T-helper 2 cell treated with Interferon-gamma antibody and Interleukin-4, amounts not matched to agents 100 ng/mL and 5 ng/mL, for 36 hours (primary cell): ENCODE measurements around the gene NATD1. TPM values are rescaled to one million over a fixed set of nuclear protein-coding genes. Genes with fewer than 3 reads are reported as not detected.

Source experiments
- intact Hi-C: fragments of 100-400 bp; cut with micrococcal nuclease; formaldehyde crosslinking; loops from one replicate; pipeline ENCODE4 v1.15.1; 2023
- total RNA-seq: library from RNA; stranded (reverse); gene quantifications from 2 replicates; pipeline ENCODE4 v1.2.3, GENCODE V29; 2022

NATD1 gene
- total RNA-seq, 1 donor from 2014 or later, result 1.0 TPM

DNA sequence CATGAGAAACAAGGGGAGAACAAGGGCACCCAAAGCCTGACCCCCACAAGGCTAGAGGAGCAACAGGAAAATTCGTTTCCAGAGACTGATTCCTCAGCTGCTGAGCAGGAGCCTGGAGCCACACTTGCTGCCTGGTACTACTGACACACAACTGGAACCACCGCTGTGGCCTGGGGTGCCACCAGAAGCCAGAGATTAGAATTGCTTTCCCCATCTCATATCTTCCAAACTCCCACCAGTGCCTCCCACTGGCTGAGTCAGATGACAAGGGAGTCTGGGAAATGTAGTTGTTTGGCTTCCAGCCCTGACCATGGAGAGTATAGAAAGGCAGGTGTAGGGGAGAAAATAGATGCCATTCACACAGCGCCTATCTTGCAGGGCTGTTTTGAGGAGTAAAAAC, 35.1 kb downstream of the NATD1 start:
- intact Hi-C loops, result no loop called here

DNA sequence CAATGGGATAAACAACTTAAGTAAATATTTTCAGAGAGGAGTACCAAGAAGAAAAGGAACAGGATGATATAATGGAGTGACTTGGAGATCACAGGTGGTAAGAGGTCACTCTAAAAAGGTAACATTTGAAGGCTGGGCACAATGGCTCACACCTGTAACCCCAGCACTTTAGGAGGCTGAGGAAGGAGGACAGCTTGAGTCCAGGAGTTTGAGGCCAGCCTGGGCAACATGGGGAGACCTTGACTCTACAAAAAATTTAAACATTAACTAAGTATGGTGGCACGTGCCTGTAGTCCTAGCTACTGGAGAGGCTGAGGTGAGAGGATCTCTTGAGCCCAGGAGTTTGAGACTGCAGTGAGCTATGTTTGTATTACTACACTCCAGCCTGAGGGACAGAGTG, 35.9 kb downstream of the NATD1 start:
- intact Hi-C loops, result no loop called here

DNA sequence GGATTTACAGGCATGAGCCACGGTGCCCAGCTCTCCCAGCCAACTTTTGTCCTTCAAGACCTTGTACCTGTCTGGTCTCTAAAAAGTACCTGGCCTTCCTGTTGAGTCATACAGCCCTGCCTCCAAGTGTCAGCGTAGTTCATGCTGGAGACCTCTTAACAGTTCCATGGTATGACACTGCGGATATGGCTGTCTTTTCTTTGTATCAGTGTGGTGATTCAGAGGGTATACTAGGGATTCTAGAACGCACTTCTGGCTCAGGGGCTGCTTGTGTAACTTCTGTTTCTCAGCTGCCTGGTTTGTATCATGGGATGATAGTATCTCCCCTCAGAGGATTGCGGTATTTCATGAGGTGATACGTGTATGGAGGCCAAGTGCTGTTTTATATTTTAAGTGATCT, 37.3 kb downstream of the NATD1 start:
- intact Hi-C loops, result no loop called here

DNA sequence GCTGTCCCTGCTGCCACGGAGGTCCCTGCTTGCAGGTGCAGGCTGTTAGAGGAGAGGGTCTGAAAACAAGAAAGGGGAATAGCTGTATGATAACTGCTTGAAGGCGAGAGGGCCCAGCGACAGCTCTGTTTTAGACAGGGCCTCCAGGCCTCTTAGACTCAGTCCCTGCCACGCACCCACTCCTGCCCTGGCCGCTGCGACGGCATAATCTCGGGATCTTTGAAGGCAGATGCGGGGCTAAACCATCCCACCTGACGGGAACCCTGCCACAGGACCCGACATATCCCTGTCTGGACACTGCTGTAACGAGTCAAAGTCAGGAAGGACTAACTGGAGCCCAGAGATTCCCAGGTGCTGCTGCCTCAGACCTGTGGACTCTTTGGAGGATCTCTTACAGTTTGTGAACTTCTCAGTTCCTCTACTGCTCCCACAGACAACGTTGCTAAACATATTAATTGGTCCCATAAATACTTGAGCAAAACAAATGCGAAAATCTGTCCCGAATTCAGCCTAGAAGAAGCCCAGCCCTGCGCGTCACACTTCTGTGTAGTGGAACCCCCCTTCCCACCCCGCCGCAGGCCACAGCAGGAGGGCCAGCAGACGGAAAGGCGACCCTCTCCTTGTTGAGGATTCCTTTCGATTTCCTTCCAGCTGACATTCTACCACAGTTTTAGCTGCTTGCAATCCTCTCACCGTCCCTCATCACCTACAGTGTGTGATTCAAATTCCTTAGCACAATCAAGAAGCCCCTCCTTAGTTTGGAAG, 38.3 kb downstream of the NATD1 start:
- intact Hi-C loops, result loop anchor here (1.0 kb wide), 6 partner anchors 38 to 336 kb away; partner anchors contain the start of genes DHRS7B, MAP2K3, NATD1 and USP22

DNA sequence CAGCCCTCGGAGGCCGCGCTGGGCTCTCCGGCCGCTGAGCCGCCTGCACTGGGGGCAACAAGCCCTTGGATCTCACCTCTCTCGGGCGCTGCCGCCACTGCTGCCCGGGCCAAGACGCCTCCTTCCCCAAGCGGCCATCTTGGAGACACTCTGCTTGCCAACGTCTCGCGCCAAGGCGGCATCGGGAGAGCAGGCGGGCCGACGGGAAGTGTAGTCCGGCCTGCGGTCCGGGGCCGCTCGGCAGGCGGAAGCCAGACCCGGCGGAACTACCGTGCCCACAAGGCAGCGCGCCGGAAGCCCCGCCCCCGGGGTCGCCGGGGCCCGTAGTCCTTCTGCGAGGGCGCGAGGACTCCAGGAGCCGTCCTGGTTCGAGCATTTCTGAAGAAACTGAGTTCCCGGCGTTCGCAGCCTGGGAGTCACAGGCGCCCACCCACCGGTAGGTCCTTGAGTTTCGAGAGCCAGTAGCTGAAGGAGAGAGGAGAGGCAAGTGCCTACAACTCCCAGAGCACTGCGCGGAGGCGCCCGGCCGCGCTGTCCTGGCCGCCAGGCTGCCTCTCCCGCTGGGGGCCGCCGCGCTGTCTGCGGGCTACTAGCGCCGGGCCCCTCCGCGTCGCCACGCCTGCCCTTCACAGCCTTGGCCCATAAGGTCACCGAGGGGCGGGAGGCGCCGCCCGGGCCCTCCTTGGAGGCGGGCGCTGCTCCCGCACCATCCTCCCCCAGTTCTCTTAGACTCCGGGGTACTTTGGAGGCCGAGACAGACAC, 39.0 kb downstream of the NATD1 start, which contains the start of gene TMEM11:
TSS of gene TMEM11 (minus strand) at position 147 of the 762 bp plus-strand sequence. CDS start at position 138, 9 bp downstream.
- intact Hi-C loops, result loop anchor here (1.0 kb wide), 6 partner anchors 39 to 337 kb away; partner anchors contain the start of genes DHRS7B, MAP2K3, NATD1 and USP22

DNA sequence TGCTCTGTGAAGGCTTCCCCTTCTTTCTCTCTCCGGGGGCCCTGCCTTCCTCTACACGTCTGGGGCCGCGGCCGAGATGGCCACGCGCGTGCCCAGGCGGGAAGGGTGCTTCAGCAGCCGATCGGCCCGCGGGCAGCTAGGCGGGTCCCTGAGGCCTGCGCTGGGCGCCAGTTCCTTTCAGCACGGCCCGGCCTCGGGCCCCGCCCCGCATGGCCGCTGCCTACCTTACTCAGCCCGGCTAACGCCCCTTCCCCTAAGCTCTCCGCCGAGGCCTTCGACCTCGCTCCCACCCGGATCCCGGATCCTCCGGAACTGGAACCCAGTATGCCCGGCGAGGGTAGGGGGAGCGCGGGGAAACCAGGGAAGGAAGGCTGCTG, 39.6 kb downstream of the NATD1 start:
- intact Hi-C loops, result loop anchor here (1.0 kb wide), 6 partner anchors 40 to 338 kb away; partner anchors contain the start of genes DHRS7B, MAP2K3, NATD1 and USP22

DNA sequence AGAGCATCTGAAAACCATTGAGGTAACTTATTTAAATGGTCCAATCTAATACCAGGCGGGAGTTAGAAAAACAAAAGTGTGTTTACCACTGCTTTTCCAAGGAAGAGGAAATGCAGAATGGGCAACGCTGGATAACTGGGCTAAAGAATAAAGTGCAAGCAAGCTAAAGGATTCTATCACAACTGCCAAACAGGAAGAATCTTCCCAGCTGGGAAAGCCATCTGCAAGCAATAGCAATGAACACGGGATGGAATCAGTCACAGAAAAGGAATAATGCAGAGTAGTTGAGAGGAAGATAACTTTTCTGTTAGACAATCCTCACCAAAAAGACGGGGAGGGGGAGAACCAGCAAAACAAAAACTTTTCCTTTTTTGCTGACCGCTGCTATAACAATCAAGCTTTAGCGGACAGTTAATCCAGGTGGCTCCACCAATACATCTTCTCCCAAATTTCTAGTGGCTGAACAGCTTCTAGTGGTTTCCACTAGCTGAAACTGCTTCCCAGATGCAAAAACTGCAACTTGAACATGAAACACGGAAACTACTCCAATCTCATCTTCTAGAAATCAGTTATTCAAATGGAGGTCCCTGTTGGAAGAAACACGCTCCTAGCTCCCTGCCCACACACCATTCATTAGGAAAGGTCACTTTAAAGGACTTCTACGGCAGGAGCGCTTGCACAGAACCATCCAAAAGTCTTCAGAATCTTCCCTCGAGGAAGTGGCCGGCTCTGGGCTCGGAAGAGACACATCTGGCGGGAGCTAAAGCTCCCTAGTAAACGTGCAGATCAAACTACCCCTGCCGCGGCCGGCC, 40.2 kb downstream of the NATD1 start:
- intact Hi-C loops, result no loop called here

DNA sequence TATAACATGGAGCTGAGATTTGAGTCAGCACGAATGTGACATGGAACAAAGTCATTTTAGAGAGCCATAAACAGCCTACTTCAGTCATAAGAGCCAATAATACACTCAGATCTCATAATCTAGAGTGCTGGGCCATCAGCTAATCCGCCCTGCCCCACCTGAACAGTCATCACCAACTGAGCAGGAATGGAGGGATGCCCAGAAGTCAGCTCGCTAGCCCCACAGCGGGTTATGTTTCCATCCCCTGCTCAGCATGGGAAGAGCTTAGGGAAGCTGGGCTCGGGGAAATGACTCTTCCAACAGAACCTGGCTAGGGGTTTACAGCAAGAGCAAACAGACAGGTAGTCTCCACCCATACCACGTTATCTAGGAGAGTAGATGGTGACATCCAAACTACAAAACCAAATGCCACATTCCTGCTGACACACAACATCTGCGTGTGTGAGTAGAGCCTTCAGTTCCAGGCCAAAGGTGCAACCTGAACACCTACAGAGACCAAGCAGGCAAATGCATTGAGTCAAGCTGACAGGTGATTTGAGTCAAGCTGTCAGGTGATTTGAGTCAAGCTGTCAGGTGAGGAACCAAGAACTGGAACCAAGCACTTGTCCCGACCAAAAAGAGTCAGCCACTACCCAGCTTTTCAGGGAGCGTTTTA, 41.3 kb downstream of the NATD1 start:
- intact Hi-C loops, result no loop called here

DNA sequence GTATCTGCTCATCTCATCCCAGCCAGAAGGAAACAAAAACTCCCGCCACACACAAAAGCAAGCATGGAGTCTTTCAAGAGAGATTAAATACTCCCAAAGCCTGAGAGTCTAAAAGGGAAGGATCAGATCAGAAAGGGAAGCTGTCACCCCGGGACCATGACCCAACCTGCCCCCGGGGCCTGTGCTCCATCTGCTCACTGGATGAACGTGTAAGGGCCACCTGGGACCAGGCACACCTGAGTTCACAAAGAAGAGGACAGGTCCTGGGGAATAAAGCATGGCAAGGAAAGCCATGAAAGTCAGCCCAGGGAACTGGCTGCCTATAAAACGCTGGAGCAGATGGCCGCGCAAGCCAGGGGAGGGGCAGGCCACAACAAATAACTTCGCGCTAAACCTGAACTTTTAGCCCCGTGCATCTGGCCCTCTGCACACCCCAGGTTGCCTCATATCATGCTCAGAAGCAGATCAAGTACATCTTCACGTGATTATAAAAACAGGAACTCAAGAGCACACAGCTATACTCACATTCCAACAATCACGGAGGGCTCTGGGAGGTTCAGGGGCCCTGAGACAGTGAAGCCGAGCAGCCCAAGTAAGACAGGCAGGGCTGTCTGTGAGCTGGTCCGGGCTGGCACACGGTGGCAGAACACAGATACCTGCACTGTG, 42.7 kb downstream of the NATD1 start:
- intact Hi-C loops, result no loop called here

DNA sequence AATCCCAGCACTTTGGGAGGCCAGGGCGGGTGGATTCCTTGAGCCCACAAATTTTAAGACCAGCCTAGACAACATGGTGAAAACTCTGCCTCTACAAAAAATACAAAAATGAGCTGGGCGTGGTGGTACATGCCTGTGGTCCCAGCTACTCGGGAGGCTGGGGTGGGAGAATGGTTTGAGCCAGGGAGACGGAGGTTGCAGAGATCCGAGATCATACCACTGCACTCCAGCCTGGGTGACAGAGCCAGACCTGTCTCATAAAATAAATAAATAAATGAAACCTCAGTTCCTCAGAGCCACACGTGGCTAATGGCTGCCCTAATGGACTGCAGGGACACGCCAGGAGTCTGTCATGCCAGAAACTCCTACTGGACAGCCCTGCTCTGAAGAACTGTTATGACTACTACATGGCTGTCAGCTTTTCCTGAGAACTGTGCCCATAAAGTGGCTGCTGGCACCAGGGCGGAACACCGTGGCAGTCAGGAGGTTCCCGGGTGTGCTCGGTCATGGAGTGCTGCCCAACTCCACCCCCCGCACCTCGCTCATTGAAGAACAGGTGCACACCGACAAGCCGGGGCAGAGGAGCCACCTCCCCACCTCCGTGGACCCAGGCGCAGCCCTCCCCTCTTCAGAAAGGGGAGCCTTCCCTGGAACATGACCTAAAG, 43.6 kb downstream of the NATD1 start:
- intact Hi-C loops, result no loop called here

DNA sequence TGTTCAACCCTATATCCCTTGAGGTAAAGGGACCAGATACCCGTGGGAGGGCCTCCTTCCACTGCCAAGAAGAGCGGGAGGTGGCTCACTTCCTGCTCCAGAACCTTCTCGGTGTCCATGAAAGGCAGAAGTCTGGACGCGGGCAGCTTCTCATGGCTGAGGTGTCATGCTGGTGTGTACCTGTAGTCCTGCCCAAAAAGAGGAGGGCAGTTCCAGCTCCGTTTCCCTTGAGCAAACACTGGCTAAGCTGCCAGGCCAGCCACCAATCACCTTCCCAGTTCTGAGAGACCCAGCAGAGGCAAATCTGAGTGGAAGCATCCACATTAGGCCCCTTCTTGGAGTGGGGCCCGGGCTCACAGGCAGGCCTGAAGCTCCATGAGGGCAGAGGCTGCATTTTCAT, 44.9 kb downstream of the NATD1 start:
- intact Hi-C loops, result no loop called here

DNA sequence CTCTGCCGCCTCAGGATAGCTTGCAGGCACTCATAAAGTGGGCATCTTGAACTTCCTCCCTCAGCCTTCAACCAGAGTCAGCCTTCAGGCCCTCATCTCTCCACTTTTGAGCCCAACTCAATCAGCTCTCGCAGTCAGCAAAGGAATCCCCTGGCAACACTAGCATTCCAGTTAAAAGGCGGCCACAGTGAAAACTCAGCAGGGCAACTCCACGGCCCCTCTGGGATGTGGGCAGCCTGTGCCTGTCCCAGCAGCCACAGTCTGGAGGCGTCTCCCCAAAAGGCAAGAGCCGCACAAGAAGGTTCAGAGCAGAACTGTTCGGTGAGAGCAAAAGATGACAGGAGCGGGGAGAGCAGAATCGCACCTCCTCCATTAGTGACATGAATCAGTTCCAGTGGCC, 48.3 kb downstream of the NATD1 start:
- intact Hi-C loops, result no loop called here

DNA sequence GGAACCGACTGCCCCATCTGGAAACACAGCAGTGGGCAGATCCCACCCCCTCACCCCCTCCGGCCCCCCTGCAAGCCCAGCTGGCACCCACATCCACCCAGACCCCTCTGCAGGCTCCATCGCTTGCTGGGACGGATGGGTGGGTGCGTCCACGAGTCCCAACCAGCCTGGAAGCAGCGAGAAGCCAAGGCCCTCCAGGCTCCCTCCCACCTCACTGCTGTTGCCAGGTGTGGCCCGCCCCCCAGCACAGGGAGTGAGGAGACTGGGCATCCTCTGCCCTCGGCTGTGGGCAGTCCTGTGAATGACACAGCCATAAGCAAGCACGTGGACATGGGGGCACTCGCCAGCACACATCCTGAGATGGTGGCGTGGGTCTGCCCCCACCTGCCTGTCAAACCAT, 50.7 kb downstream of the NATD1 start:
- intact Hi-C loops, result no loop called here

DNA sequence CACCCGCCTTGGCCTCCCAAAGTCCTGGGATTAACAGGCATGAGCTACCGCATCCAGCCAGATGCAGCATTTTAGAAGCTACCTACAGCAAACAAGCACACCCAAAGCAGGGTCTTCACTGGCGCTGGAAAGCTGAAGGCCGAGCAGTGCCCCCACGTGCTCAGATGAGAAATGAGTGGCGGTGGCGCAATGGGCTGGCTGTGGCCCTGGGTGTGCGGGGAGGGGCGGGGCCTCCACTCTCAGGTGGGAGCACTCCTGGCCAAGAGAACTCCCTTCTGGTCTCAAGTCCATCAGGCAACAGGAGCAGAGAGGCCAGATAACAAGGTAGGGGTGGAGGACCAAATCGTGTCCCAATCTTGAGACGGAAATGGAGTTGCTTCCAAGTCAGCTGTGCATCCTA, 51.3 kb downstream of the NATD1 start:
- intact Hi-C loops, result no loop called here

DNA sequence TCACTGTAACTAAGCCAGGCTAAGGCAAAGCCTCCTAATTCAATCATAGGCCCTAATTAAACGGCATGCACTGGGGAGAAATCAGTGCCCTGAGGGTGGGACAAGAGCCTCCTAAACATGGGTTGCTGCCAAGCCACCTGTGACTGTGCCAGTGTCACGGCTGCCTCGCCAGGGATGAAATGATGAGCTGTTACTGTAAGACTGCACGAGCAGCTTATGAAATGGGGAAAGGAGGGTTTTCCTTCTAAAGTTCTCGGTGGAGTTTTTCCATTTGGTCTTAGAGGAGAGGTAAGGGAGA, 52.0 kb downstream of the NATD1 start:
- intact Hi-C loops, result no loop called here

DNA sequence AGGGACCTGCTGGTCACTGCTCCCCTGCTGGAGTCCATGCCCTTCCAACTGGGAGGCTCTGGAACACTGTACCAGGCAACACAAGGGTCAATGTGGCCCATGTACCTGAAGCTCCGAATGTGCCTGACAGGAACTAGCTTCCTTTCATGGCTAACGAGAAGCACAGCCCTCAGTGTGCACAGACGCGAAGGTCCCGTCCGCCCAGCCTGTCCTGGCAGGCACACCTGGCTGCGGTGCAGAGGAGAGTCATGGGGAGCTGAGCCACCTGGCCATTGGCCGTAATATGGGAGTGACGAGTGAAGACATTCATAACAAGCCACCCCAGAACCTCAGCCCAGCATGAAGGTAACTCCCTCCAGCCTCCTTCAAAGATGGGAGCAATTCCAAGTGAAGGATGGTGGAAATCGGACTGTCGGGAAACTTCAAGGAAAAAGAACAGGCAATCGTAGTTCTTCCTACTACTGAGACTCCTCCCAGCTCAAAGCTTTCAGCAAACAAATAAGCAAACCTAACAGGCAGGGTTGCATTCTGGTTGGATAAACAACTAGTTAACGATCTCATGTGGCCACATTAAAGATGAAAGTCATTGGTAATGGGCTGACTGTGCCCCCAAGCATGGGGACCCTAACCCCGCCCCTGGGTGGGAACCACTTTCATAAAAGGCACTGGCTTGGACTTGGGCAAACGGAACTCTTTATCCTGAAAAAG, 52.5 kb downstream of the NATD1 start:
- intact Hi-C loops, result no loop called here

DNA sequence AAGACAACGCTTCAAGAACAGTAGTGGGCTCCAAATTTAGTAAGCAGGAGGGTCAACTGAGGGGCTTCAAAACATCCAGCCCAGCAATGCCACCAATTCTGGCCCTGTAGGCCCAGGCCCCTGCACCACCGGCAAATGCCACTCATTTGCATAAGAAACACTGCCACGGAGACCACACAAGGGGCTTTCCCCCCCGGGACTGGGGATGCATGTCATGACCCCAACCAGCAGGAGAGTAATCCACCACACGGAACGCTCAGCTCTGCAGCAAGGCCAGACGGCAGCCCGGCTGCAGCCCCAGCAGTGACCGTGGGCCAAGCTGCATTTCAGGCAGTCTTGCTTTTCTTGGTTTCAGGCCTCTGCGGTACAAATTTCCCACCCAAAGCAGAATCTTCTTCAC, 53.4 kb downstream of the NATD1 start:
- intact Hi-C loops, result no loop called here

DNA sequence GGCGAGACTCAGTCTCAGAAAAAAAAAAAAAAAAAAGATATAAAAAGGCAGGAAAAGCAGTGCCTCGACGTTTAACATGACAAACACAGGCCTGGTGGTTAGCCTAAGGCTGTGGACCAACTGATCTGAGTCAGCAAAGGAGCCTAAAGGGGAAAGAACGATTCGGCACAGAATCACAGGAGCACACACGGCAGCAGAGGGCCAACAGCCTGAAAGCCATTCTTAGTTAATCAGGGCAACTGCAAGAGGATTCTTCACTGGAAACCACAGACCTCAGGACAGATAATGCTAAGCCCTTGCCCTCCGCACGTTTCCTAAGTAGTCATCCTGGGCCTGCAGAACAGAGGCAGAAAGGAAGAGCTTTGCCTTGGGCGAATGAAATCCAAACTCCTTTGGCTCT, 53.9 kb downstream of the NATD1 start:
- intact Hi-C loops, result no loop called here

DNA sequence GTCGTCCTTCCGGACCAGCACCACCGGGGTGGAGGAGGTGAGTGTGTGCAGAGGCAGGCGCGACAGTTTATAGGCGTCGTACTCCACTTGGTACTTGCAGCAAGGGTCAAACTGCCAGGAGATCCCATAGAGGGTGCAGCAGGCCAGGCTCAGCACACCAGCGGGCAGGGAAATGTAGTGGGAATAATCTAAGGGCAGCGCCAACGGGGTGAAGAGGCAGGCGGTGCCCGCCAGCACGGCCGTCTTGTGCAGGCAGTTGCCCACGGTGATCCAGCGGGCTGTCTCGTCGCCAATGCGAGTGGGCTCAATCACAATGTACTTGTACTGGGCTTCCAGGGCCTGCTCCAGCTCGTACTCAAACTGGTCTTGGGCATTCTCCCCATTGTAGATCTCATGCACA, 54.8 kb downstream of the NATD1 start:
- intact Hi-C loops, result no loop called here

DNA sequence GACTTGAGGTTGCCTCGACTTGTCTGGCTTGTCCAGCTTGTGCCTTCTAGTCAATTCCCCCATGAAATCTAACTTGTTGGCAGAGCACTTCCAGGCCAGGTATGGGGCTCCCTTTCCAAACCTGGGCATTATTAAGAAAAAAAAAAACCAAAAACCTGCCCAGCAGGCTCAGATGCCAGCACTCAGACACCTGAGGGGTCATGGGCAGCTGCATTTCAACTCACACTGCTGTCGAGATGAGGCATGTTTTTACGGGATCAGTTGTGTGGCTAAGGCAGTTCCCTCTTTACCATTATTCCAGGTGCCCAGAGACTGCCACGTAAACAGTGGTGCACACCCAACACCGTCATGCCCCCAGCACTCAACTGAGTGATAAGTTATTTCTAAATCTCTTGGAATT, 57.1 kb downstream of the NATD1 start:
- intact Hi-C loops, result no loop called here
